ENCODE results near the gene KIF16B. TPM values are rescaled to one million over a fixed set of nuclear protein-coding genes. Genes with fewer than 3 reads are reported as not detected.

The KIF16B gene
- total RNA-seq, 6 experiments from 2014 or later = 8.4 to 15.9 (median 11.7) TPM

DNA sequence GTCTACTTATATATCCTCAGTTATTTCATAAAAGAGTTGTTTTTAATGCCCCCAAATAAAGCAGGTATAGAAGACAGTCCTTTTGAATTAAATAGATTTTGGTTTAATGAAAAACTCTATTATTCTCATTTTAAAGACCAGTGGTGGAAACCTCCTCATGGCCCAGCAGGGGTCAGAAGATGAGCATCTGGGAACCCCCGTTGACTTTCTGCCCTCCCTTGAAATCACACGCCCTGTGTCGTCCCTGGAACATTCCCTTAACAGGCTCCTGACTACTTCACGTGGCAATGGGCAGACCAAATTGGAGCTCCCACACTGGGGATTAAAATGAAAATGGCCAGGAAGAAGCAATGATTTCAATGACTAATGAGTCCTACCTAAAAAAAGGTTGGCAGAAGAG lies 220.9 kb downstream of the KIF16B start:
- intact Hi-C loops (cut with DNase I) = no loop called here
- H3K4me3 ChIP-seq = no peak overlapping the region
- no peaks in the 10 kb centered on the region for H3K9me3 ChIP-seq
- ATAC-seq (no peak), DNase-seq (no peak)
- no peaks in the 10 kb centered on the region for H3K27me3 ChIP-seq
- H3K27ac ChIP-seq = no peak overlapping the region
- 95% methylated on average over 4 of the region's 4 CpGs for WGBS (ENCODE audit: insufficient coverage, low coverage, low lambda C conversion rate, missing lambda C conversion rate)
- TF ChIP-seq POLR2A (IDR thresholded peaks at IDR 0.05) = no peak
- TF ChIP-seq, protein P1, sequence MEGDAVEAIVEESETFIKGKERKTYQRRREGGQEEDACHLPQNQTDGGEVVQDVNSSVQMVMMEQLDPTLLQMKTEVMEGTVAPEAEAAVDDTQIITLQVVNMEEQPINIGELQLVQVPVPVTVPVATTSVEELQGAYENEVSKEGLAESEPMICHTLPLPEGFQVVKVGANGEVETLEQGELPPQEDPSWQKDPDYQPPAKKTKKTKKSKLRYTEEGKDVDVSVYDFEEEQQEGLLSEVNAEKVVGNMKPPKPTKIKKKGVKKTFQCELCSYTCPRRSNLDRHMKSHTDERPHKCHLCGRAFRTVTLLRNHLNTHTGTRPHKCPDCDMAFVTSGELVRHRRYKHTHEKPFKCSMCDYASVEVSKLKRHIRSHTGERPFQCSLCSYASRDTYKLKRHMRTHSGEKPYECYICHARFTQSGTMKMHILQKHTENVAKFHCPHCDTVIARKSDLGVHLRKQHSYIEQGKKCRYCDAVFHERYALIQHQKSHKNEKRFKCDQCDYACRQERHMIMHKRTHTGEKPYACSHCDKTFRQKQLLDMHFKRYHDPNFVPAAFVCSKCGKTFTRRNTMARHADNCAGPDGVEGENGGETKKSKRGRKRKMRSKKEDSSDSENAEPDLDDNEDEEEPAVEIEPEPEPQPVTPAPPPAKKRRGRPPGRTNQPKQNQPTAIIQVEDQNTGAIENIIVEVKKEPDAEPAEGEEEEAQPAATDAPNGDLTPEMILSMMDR (IDR thresholded peaks at IDR 0.05) = no peak
- no peaks in the 10 kb centered on the region for H3K36me3 ChIP-seq
- H3K4me1 ChIP-seq = no peaks in the 10 kb centered on the region

DNA sequence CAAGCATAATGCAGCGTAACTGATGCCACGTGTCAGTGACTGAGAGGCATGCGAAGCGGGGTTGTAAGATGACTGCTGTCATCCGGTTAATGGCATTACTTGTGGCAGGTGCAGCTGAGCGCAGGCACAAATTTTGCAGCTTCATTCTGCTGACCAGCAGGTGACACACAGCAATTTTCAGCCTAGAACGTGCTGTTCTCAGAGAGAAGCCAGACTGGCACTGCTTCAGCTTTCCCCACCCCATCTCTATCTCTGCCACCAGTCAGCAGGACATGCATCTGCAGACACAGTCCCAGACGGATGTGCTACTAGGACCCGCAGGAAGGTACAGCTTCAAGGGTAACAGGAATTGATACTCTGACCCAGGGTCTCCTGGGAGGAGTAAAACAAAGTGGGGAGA lies 221.8 kb downstream of the KIF16B start:
- no peak for DNase-seq
- Histone ChIP-seq H3K27ac (no peak overlapping the region), H3K4me1 (no peaks in the 10 kb centered on the region), H3K36me3 (no peaks in the 10 kb centered on the region), H3K27me3 (no peaks in the 10 kb centered on the region), H3K9me3 (no peaks in the 10 kb centered on the region), H3K4me3 (no peak overlapping the region)
- TF ChIP-seq POLR2A (IDR thresholded peaks at IDR 0.05) = no peak
- TF ChIP-seq, protein P1 (IDR thresholded peaks at IDR 0.05) = no peak
- intact Hi-C loops (cut with DNase I) = no loop called here
- WGBS (ENCODE audit: insufficient coverage, low coverage, low lambda C conversion rate, missing lambda C conversion rate) = 83% methylated on average over 4 of the region's 9 CpGs
- ATAC-seq = no peak

DNA sequence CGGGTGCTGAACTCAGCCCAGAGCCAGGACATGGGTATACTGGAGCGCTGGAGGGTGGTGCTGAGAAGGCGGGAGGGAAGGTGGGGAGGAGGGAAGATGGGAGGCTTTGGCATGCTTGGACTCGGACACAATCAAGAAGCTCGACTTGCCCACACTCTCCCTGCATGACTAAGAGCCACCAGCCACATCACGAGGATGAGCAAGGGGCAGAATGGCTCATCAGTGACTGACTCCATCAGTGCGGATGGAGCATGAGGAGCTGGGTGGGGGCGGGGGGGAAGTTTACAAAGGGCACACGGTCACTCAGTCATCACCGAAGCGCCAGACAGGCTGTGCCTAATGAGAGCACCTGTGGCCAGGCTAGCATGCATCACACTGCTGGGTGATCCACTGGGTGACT lies 222.8 kb downstream of the KIF16B start:
- WGBS (ENCODE audit: insufficient coverage, low coverage, low lambda C conversion rate, missing lambda C conversion rate) = 100% methylated on average over 3 of the region's 11 CpGs
- H3K4me1 ChIP-seq = no peaks in the 10 kb centered on the region
- DNase-seq (no peak), ATAC-seq (no peak)
- H3K4me3 ChIP-seq = no peak overlapping the region
- H3K9me3 ChIP-seq = no peaks in the 10 kb centered on the region
- H3K27me3 ChIP-seq = no peaks in the 10 kb centered on the region
- H3K27ac ChIP-seq = no peak overlapping the region
- intact Hi-C loops (cut with DNase I) = no loop called here
- TF ChIP-seq POLR2A (IDR thresholded peaks at IDR 0.05) = no peak
- TF ChIP-seq, protein P1 (IDR thresholded peaks at IDR 0.05) = no peak
- H3K36me3 ChIP-seq = no peaks in the 10 kb centered on the region

DNA sequence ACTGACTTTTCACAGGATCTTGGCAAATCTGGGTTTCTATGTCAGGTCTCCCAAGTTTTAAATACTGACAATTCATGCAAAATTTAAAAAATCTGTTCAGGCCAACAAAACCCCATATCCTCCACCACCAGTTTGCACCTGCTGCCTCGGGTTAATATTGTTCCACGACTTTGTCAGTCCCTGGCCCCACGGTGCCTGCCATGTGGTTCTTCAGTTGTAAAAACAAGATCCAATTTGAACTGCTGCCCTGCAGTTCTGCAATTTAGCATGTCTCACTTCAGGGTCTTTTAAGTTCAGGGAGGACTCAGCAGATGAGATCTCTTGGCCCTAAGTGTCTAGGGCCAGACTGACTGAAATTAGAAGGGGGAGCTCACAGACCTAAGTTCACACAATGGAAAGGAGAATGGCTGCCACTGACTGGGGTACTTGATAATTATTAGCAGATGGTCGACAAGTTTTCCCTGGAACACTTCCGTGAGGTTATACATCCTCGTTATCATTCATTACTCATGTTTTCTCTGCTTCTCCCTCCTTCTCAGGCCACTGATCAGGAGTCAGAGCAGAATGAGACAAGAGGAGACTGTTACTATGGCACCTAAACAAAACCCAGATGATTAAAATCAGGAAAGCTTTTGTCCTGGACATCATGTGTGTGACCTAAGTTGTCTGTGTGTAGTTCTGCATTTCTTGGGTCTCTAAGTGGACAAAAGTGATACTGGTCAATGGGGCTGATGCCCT lies 223.6 kb downstream of the KIF16B start:
- no peak overlapping the region for H3K4me3 ChIP-seq
- intact Hi-C loops (cut with DNase I) = no loop called here
- no peaks in the 10 kb centered on the region for H3K27me3 ChIP-seq
- ATAC-seq (no peak), DNase-seq (no peak)
- no peaks in the 10 kb centered on the region for H3K4me1 ChIP-seq
- no peaks in the 10 kb centered on the region for H3K9me3 ChIP-seq
- no peaks in the 10 kb centered on the region for H3K36me3 ChIP-seq
- 79% methylated on average over 5 of the region's 6 CpGs for WGBS (ENCODE audit: insufficient coverage, low coverage, low lambda C conversion rate, missing lambda C conversion rate)
- H3K27ac ChIP-seq = no peak overlapping the region
- TF ChIP-seq, protein P1 (IDR thresholded peaks at IDR 0.05) = no peak
- no peak for TF ChIP-seq POLR2A (IDR thresholded peaks at IDR 0.05)
